Measurements from ENCODE around the gene CACHD1. TPM values are rescaled to one million over a fixed set of nuclear protein-coding genes. Genes with fewer than 3 reads are reported as not detected.

Gene CACHD1
- polyA plus RNA-seq, 1 donor from 2014 or later = 12.7 TPM

DNA sequence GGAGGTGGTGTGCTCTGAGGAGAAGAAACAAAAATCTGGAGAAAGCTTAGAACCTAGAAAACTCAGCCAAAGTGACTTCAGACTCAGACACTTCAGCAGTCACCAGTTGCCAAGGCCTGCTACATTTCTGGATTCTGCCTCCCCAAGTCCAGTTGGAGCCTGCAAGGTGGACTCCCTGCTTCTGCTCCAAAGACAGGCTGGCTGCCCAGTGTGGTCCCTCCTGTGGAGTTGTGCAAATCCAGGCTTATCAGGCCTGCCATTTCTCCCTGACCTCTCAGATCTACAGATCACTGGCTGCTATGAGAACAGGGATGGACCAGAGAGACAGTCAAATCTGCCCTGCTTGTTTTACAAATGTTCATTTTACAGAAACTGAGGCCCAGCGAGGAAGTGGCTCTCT is 9.9 kb downstream of the CACHD1 start:
- Histone ChIP-seq H3K9me3 (ENCODE audit: low read length) (no peaks in the 10 kb centered on the region), H4K20me1 (ENCODE audit: insufficient read depth) (no peaks in the 10 kb centered on the region)
- TF ChIP-seq REST (IDR thresholded peaks at IDR 0.05; ENCODE audit: borderline replicate concordance) = no peak
- TF ChIP-seq EP300 (conservative IDR thresholded peaks at IDR 0.05; ENCODE audit: poor library complexity, severe bottlenecking) = no peak
- TF ChIP-seq SMC3 (conservative IDR thresholded peaks at IDR 0.05; ENCODE audit: poor library complexity) = no peak
- TF ChIP-seq POLR2AphosphoS5 (IDR thresholded peaks at IDR 0.05) = no peak
- TF ChIP-seq MXI1 (conservative IDR thresholded peaks at IDR 0.05; ENCODE audit: poor library complexity, severe bottlenecking) = no peak
- TF ChIP-seq, protein P1, sequence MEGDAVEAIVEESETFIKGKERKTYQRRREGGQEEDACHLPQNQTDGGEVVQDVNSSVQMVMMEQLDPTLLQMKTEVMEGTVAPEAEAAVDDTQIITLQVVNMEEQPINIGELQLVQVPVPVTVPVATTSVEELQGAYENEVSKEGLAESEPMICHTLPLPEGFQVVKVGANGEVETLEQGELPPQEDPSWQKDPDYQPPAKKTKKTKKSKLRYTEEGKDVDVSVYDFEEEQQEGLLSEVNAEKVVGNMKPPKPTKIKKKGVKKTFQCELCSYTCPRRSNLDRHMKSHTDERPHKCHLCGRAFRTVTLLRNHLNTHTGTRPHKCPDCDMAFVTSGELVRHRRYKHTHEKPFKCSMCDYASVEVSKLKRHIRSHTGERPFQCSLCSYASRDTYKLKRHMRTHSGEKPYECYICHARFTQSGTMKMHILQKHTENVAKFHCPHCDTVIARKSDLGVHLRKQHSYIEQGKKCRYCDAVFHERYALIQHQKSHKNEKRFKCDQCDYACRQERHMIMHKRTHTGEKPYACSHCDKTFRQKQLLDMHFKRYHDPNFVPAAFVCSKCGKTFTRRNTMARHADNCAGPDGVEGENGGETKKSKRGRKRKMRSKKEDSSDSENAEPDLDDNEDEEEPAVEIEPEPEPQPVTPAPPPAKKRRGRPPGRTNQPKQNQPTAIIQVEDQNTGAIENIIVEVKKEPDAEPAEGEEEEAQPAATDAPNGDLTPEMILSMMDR (IDR thresholded peaks at IDR 0.05; ENCODE audit: poor library complexity, severe bottlenecking) = no peak
- TF ChIP-seq EZH2 (IDR thresholded peaks at IDR 0.05; ENCODE audit: borderline replicate concordance, insufficient read depth, low read length, poor library complexity, severe bottlenecking) = no peak
- TF ChIP-seq RAD21 (conservative IDR thresholded peaks at IDR 0.05) = no peak
- TF ChIP-seq TAF1 (IDR thresholded peaks at IDR 0.05; ENCODE audit: low read depth) = no peak

DNA sequence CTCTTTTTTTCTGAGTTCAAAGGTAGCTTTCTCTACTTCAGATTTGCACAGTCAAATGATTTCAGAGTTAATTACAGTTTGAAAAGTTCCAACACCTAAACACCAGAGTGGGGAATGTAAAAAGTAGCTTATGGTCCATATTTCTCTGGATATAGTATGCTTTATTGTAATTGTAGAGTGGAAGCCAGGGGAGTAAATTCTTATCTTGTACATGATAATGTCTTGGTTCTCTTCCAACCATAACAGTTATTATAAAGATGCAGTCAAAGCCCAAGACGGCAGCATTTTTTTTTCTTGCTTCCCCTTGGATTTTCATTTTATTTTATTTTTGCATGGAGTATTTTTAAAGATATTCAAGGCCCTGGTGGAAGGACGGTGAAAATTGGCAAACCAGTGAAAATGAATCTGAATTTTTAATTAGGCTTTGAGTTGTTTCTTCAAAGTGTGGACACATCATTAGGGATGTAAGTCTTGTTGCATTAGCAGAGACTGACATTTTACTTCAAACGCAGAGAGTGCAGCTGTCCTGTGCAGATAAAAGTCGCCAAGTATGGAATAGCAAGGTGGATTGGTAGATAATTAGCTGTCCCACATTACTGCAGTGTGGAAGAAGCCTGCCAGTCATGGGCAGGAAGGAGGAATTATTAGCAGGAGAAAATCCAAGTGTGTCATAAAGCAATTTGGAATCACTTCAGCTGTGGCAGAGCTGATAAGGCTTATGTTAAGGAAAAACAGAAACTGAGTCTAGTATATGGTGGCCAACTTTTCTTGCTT is 11.3 kb downstream of the CACHD1 start:
- peak overlapping the region; percentile 40 for H3K4me3 ChIP-seq (ENCODE audit: low read length)
- H3K36me3 ChIP-seq (ENCODE audit: insufficient read depth, low read length) = no peaks in the 10 kb centered on the region
- H3K9me3 ChIP-seq (ENCODE audit: low read length) = no peaks in the 10 kb centered on the region
- H4K20me1 ChIP-seq (ENCODE audit: insufficient read depth) = no peaks in the 10 kb centered on the region
- no peak overlapping the region for H3K9ac ChIP-seq (ENCODE audit: low read length)
- H3K27ac ChIP-seq (ENCODE audit: low read length) = peak overlapping the region; percentile 21
- H2AFZ ChIP-seq (ENCODE audit: low read depth, low read length) = no peak overlapping the region
- no peaks in the 10 kb centered on the region for H3F3A ChIP-seq (ENCODE audit: insufficient read depth, low read length, poor library complexity, severe bottlenecking)
- H3K9me2 ChIP-seq (ENCODE audit: insufficient read depth, low read length) = no peaks in the 10 kb centered on the region
- H3K4me2 ChIP-seq (ENCODE audit: low read length) = no peak overlapping the region
- TF ChIP-seq POLR2AphosphoS5 (IDR thresholded peaks at IDR 0.05) (peak; percentile 55), REST (IDR thresholded peaks at IDR 0.05; ENCODE audit: borderline replicate concordance) (peak; percentile 99), EP300 (conservative IDR thresholded peaks at IDR 0.05; ENCODE audit: poor library complexity, severe bottlenecking) (peak; percentile 40), SMC3 (conservative IDR thresholded peaks at IDR 0.05; ENCODE audit: poor library complexity) (no peak), RAD21 (conservative IDR thresholded peaks at IDR 0.05) (no peak)
- H3K79me2 ChIP-seq (replicated peaks; ENCODE audit: insufficient read depth, low read length) = peaks cover 10% of the 10 kb centered on the region
- no peaks in the 10 kb centered on the region for H3K27me3 ChIP-seq (ENCODE audit: insufficient read depth, low read depth, low read length)

More for the DNA sequence above, 9.9 kb downstream of the CACHD1 start:
- H3F3A ChIP-seq (ENCODE audit: insufficient read depth, low read length, poor library complexity, severe bottlenecking) = no peaks in the 10 kb centered on the region
- H3K36me3 ChIP-seq (ENCODE audit: insufficient read depth, low read length) = no peaks in the 10 kb centered on the region
- no peaks in the 10 kb centered on the region for H3K9me2 ChIP-seq (ENCODE audit: insufficient read depth, low read length)
- H3K27me3 ChIP-seq (ENCODE audit: insufficient read depth, low read depth, low read length) = no peaks in the 10 kb centered on the region
- no peak overlapping the region for H3K4me2 ChIP-seq (ENCODE audit: low read length)
- no peak overlapping the region for H2AFZ ChIP-seq (ENCODE audit: low read depth, low read length)
- no peak overlapping the region for H3K27ac ChIP-seq (ENCODE audit: low read length)
- H3K4me3 ChIP-seq (ENCODE audit: low read length) = no peak overlapping the region
- H3K79me2 ChIP-seq (replicated peaks; ENCODE audit: insufficient read depth, low read length) = peaks cover 13% of the 10 kb centered on the region
- no peak overlapping the region for H3K9ac ChIP-seq (ENCODE audit: low read length)

Data from neural cell (in vitro differentiated cells).